ENCODE data around the gene ITPR2. TPM values are rescaled to one million over a fixed set of nuclear protein-coding genes. Genes with fewer than 3 reads are reported as not detected.

The ITPR2 gene
- total RNA-seq, 4 donors from 2014 or later, result 32.6 to 49.8 (median 39.9) TPM

- Histone ChIP-seq H3K36me3 (peaks cover 0 to 11% (median 0%) of the 10 kb centered on the region in 3 donors), H3K9me3 (no peaks in the 10 kb centered on the region), H3K27ac (no peak overlapping the region), H3K4me3 (no peak overlapping the region), H3K27me3 (no peaks in the 10 kb centered on the region), H3K4me1 (no peaks in the 10 kb centered on the region)
- WGBS, 2 donors, result 90 to 99% methylated on average over 4 of the region's 4 CpGs
- TF ChIP-seq POLR2A (IDR thresholded peaks at IDR 0.05), result no peak
- no peak for TF ChIP-seq CTCF (IDR thresholded peaks at IDR 0.05)
- TF ChIP-seq EP300 (IDR thresholded peaks at IDR 0.05), result no peak
- DNase-seq (ENCODE audit: low spot score in 2 of 2), result no peak
Measured at GRCh38 chr12:26556916-26557315, 276.1 kb downstream of the ITPR2 start.

GRCh38 chr12:26555139-26555538, 277.9 kb downstream of the ITPR2 start:
- Histone ChIP-seq H3K4me3 (no peak overlapping the region), H3K27ac (no peak overlapping the region), H3K9me3 (no peaks in the 10 kb centered on the region), H3K36me3 (peaks cover 0 to 11% (median 0%) of the 10 kb centered on the region in 3 donors), H3K27me3 (no peaks in the 10 kb centered on the region), H3K4me1 (no peaks in the 10 kb centered on the region)
- DNase-seq (ENCODE audit: low spot score in 2 of 2), result no peak
- WGBS, 2 donors, result 93% methylated on average over 4 of the region's 4 CpGs
- TF ChIP-seq EP300 (IDR thresholded peaks at IDR 0.05), result no peak
- no peak for TF ChIP-seq CTCF (IDR thresholded peaks at IDR 0.05)
- TF ChIP-seq POLR2A (IDR thresholded peaks at IDR 0.05), result no peak

- no peak overlapping the region for H3K4me3 ChIP-seq
- no peaks in the 10 kb centered on the region for H3K4me1 ChIP-seq
- no peaks in the 10 kb centered on the region for H3K9me3 ChIP-seq
- no peaks in the 10 kb centered on the region for H3K27me3 ChIP-seq
- TF ChIP-seq EP300 (IDR thresholded peaks at IDR 0.05) (no peak), POLR2A (IDR thresholded peaks at IDR 0.05) (no peak), CTCF (IDR thresholded peaks at IDR 0.05) (no peak)
- DNase-seq (ENCODE audit: low spot score in 2 of 2), result no peak
- WGBS, 2 donors, result 75 to 81% methylated on average over 4 of the region's 4 CpGs
- no peak overlapping the region for H3K27ac ChIP-seq
- H3K36me3 ChIP-seq, result peaks cover 0 to 11% (median 0%) of the 10 kb centered on the region in 3 donors
Measured at GRCh38 chr12:26554332-26554731, 278.7 kb downstream of the ITPR2 start.

GRCh38 chr12:26551385-26551784, 281.6 kb downstream of the ITPR2 start:
- H3K4me3 ChIP-seq, result no peak overlapping the region
- TF ChIP-seq CTCF (IDR thresholded peaks at IDR 0.05) (no peak), POLR2A (IDR thresholded peaks at IDR 0.05) (no peak), EP300 (IDR thresholded peaks at IDR 0.05) (no peak)
- 87 to 95% methylated on average over 3 of the region's 3 CpGs for WGBS, 2 donors

GRCh38 chr12:26548227-26548626, 284.8 kb downstream of the ITPR2 start:
- DNase-seq (ENCODE audit: low spot score in 2 of 2), result no peak

More at GRCh38 chr12:26551385-26551784, 281.6 kb downstream of the ITPR2 start:
- Histone ChIP-seq H3K4me1 (no peaks in the 10 kb centered on the region), H3K27me3 (no peaks in the 10 kb centered on the region), H3K27ac (no peak overlapping the region), H3K36me3 (peaks cover 0 to 17% (median 0%) of the 10 kb centered on the region in 3 donors), H3K9me3 (no peaks in the 10 kb centered on the region)
- no peak for DNase-seq (ENCODE audit: low spot score in 2 of 2)

More at GRCh38 chr12:26548227-26548626, 284.8 kb downstream of the ITPR2 start:
- TF ChIP-seq EP300 (IDR thresholded peaks at IDR 0.05) (no peak), CTCF (IDR thresholded peaks at IDR 0.05) (no peak), POLR2A (IDR thresholded peaks at IDR 0.05) (no peak)
- Histone ChIP-seq H3K27ac (no peak overlapping the region), H3K9me3 (no peaks in the 10 kb centered on the region), H3K36me3 (peaks cover 0 to 20% (median 0%) of the 10 kb centered on the region in 3 donors), H3K27me3 (no peaks in the 10 kb centered on the region), H3K4me1 (no peaks in the 10 kb centered on the region), H3K4me3 (no peak overlapping the region)
- 84 to 88% methylated on average over 2 of the region's 2 CpGs for WGBS, 2 donors

All from tibial nerve (tissue), 4 donors.